Esophagus mucosa (tissue), 1 donor: ENCODE data around the gene P3H4. TPM values are rescaled to one million over a fixed set of nuclear protein-coding genes. Genes with fewer than 3 reads are reported as not detected.

Source experiments
- ATAC-seq: fragments of 200-7000 bp; cut with Tn5 transposase; one replicate; pipeline ENCODE4 v1.9.1; 2020
- total RNA-seq: library from RNA; stranded (reverse); gene quantifications from one replicate; pipeline ENCODE4 v1.2.4, GENCODE V29; 2023
- donor health status: DM: yes; HTN: yes; CAD: no.

The P3H4 gene
- total RNA-seq, 1 donor from 2014 or later: 1.9 TPM

GRCh38 chr17:41769985-41770384 is 41.8 kb downstream of the P3H4 start:
- no peak for ATAC-seq

GRCh38 chr17:41769346-41769862 is 42.3 kb downstream of the P3H4 start:
- ATAC-seq: no peak

GRCh38 chr17:41768682-41769288 is 43.0 kb downstream of the P3H4 start:
- no peak for ATAC-seq

GRCh38 chr17:41767324-41768042 is 44.3 kb downstream of the P3H4 start:
- ATAC-seq: no peak

- no peak for ATAC-seq
Observed at GRCh38 chr17:41766135-41766534, 45.6 kb downstream of the P3H4 start.

GRCh38 chr17:41763327-41763726 is 48.4 kb downstream of the P3H4 start:
- peak; percentile 25 for ATAC-seq

GRCh38 chr17:41762841-41763240 is 48.9 kb downstream of the P3H4 start:
- no peak for ATAC-seq

GRCh38 chr17:41762391-41762790 is 49.4 kb downstream of the P3H4 start:
- ATAC-seq: no peak

- ATAC-seq: no peak
Observed at GRCh38 chr17:41760878-41761277, 50.9 kb downstream of the P3H4 start.

- peak; percentile 3 for ATAC-seq
Observed at GRCh38 chr17:41758601-41759000, 53.1 kb downstream of the P3H4 start.

GRCh38 chr17:41754066-41754465 is 57.7 kb downstream of the P3H4 start:
- no peak for ATAC-seq

Other genes with a start within 250 kb of the P3H4 start
- gene KRT9, start 239.9 kb downstream of the P3H4 start, total RNA-seq: 0.16 TPM
- 5,105 TPM for gene KRT14, start 225.1 kb downstream of the P3H4 start, total RNA-seq
- 2,310 TPM for gene KRT16, start 199.2 kb downstream of the P3H4 start, total RNA-seq
- gene KRT17, start 187.4 kb downstream of the P3H4 start, total RNA-seq: 380 TPM
- 725 TPM for gene EIF1, start 123.1 kb downstream of the P3H4 start, total RNA-seq
- not detected for gene GAST, start 99.6 kb downstream of the P3H4 start, total RNA-seq
- 1.4 TPM for gene HAP1, start 77.3 kb downstream of the P3H4 start, total RNA-seq
- 1,050 TPM for gene JUP, start 25.2 kb downstream of the P3H4 start, total RNA-seq
- 3.1 TPM for gene FKBP10, start 1.1 kb upstream of the P3H4 start, total RNA-seq
- gene NT5C3B, start 24.3 kb upstream of the P3H4 start, total RNA-seq: 22.8 TPM
- 0.32 TPM for gene KLHL10, start 25.9 kb upstream of the P3H4 start, total RNA-seq
- gene KLHL11, start 53.5 kb upstream of the P3H4 start, total RNA-seq: 6.8 TPM
- gene ACLY, start 107.0 kb upstream of the P3H4 start, total RNA-seq: 161 TPM
- not detected for gene ODAD4, start 118.7 kb upstream of the P3H4 start, total RNA-seq
- 89.9 TPM for gene CNP, start 154.8 kb upstream of the P3H4 start, total RNA-seq
- 75.5 TPM for gene DNAJC7, start 205.5 kb upstream of the P3H4 start, total RNA-seq
- gene NKIRAS2, start 208.1 kb upstream of the P3H4 start, total RNA-seq: 30.3 TPM
- 0.48 TPM for gene C17orf113, start 238.7 kb upstream of the P3H4 start, total RNA-seq